Measurements from ENCODE around the gene SLC1A5. TPM values are rescaled to one million over a fixed set of nuclear protein-coding genes. Genes with fewer than 3 reads are reported as not detected.
"Not testable (repeated sequence)": the region's sequence is repeated elsewhere in the genome, so short reads cannot be mapped to it uniquely, and the experiment has no call there.

Gene SLC1A5
- total RNA-seq, 4 donors from 2014 or later, result 19.8 to 104 (median 91.4) TPM

DNA sequence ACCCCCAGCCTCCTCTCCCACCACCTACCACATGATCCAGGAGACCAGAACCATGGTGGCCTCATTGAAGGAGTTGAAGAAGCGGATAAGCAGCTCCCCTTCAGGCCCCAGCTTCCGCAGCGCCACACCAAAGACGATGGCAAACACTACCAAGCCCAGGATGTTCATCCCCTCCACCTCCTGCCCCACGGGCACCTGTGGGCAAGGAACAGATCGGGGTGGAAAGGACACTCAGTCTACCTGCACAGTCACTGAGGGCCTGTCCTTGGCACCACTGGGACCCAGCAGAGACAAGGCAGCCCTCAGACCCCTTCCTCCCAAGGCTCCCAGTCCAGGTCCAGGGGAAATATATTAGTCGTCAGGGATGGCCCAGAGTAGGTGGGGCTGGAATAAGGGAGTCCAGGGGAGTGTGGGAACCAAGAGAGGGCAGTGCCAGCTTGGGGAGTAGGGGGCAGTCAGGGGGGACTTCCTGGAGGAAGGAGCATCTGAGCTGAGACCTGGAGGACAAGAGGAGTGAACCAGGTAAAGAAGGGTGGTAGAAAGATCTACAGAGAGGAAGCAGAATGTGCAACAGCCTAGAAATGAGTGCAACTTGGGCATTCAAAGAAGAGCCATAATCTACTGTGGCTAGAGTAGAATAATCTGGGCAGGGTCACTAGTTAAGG, 5.9 kb downstream of the SLC1A5 start:
- DNase-seq, result no peak
- TF ChIP-seq, protein P1, sequence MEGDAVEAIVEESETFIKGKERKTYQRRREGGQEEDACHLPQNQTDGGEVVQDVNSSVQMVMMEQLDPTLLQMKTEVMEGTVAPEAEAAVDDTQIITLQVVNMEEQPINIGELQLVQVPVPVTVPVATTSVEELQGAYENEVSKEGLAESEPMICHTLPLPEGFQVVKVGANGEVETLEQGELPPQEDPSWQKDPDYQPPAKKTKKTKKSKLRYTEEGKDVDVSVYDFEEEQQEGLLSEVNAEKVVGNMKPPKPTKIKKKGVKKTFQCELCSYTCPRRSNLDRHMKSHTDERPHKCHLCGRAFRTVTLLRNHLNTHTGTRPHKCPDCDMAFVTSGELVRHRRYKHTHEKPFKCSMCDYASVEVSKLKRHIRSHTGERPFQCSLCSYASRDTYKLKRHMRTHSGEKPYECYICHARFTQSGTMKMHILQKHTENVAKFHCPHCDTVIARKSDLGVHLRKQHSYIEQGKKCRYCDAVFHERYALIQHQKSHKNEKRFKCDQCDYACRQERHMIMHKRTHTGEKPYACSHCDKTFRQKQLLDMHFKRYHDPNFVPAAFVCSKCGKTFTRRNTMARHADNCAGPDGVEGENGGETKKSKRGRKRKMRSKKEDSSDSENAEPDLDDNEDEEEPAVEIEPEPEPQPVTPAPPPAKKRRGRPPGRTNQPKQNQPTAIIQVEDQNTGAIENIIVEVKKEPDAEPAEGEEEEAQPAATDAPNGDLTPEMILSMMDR (IDR thresholded peaks at IDR 0.05), result no peak
- TF ChIP-seq POLR2A (IDR thresholded peaks at IDR 0.05), result no peak
- TF ChIP-seq POLR2AphosphoS5 (IDR thresholded peaks at IDR 0.05), result no peak
- no peak for TF ChIP-seq EP300 (IDR thresholded peaks at IDR 0.05; ENCODE audit: low read depth)
- H3K36me3 ChIP-seq, result peaks cover 0 to 38% (median 13%) of the 10 kb centered on the region in 4 donors
- 94% methylated on average over 7 of the region's 7 CpGs; no CpG with 5 or more reads in 1 of the 2 donors for WGBS, 2 donors (ENCODE audit: low coverage in 1 of 2)
- no peak overlapping the region for H3K27ac ChIP-seq
- no peaks in the 10 kb centered on the region for H3K9me3 ChIP-seq
- in situ Hi-C loops (cut with MboI; ENCODE audit: low pct_ligation_motif_present in 1 of 4, low pct_unique_long_range_greater_than_20kb in 1 of 4, low sequenced_read_pairs in 3 of 4) (no loop called here), intact Hi-C loops (cut with DNase I; ENCODE audit: low total_unique reads) (no loop called here)
- no peaks in the 10 kb centered on the region for H3K27me3 ChIP-seq
- peaks cover 0 to 41% (median 30%) of the 10 kb centered on the region in 4 donors for H3K4me1 ChIP-seq
- H3K4me3 ChIP-seq, result no peak overlapping the region

DNA sequence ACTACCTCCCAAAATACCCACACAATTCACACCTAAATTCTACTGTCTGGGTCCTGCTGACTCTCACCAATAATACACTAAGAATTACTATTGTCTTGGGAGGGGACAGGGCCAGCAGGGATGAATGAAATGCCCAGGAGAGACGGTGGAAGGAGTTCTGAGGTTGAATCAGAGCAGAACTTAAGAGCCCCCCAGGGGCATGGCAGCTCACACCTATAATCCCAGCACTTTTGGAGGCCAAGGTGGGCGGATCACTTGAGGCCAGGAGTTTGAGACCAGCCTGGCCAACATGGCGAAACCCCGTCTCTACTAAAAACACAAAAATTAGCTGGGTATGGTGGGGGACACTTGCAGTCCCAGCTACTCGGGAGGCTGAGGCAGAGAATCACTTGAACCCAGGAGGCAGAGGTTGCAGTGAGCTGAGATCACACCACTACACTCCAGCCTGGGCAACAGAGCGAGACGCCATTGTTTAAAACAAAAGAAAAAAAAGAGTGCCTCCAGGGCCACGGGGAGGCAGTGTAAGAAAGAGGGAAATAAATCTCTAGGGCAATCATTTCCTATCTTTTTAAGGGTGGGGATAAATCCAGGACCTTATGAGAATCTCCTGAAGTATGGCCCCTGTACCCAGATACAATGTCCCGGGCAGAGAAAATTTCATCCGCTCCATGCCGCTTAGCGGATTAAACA, 10.3 kb downstream of the SLC1A5 start:
- DNase-seq; intact Hi-C loops (cut with DNase I; ENCODE audit: low total_unique reads); H3K27me3 ChIP-seq; H3K27ac ChIP-seq; H3K9me3 ChIP-seq; H3K4me1 ChIP-seq; H3K4me3 ChIP-seq: not testable (repeated sequence)
- H3K36me3 ChIP-seq, result peaks cover 0 to 64% (median 28%) of the 10 kb centered on the region in 4 donors
- 92% methylated on average over 9 to 12 of the region's 12 CpGs for WGBS, 2 donors (ENCODE audit: low coverage in 1 of 2)
- in situ Hi-C loops (cut with MboI; ENCODE audit: low pct_ligation_motif_present in 1 of 4, low pct_unique_long_range_greater_than_20kb in 1 of 4, low sequenced_read_pairs in 3 of 4), result loop anchor here in 1 of 4 donors (5.0 kb wide), 1 partner anchor 49 kb away; no protein-coding TSS in a partner anchor

DNA sequence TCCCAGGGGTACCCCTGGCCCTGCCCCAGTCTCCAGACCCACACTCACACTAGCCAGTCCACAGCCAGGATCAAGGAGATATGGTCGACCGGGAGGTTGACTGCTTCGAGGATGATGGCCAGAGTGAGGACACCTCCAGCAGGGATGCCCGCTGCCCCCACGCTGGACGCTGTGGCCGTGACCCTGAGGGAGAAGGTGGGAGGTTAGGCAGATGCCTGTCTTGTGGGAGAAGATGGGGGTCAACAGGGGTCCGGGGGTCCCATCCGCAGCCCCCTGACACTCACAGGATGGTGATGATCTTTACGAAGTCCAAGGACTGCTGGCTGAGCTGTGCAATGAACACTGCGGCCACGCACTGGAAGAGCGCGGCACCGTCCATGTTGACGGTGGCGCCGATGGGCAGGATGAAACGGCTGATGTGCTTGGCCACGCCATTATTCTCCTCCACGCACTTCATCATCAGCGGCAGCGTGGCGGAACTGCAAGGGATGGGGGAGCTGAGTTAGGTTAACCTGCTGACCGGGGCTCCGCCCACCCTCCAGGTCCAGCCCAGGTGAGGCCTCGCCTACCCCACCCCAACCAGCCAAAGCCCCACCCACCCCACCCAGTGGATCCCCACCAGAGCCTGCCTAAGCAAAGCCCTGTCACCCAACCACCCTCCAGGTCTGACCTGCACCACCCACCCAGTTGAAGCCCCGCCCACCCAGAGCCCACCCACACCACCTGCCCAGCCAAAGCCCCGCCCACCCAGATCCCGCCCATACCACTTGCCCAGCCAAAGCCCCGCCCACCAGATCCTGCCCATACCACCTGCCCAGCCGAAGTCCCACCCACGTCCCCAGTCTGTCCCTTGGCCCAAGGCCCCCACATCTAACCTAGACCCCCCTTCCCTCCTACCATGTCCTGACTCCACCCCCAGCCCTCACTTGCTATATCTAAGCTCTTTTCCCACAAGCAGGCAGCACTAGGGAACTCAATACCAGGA, 11.2 kb downstream of the SLC1A5 start:
- intact Hi-C loops (cut with DNase I; ENCODE audit: low total_unique reads), result no loop called here
- Histone ChIP-seq H3K36me3 (peaks cover 0 to 57% (median 24%) of the 10 kb centered on the region in 4 donors), H3K27me3 (no peaks in the 10 kb centered on the region), H3K9me3 (no peaks in the 10 kb centered on the region), H3K27ac (no peak overlapping the region), H3K4me3 (no peak overlapping the region), H3K4me1 (peaks cover 0 to 7% (median 1%) of the 10 kb centered on the region in 4 donors)
- WGBS, 2 donors (ENCODE audit: low coverage in 1 of 2), result 92 to 94% methylated on average over 2 to 33 of the region's 33 CpGs
- in situ Hi-C loops (cut with MboI; ENCODE audit: low pct_ligation_motif_present in 1 of 4, low pct_unique_long_range_greater_than_20kb in 1 of 4, low sequenced_read_pairs in 3 of 4), result loop anchor here in 1 of 4 donors (5.0 kb wide), 1 partner anchor 50 kb away; no protein-coding TSS in a partner anchor
- TF ChIP-seq EP300 (IDR thresholded peaks at IDR 0.05; ENCODE audit: low read depth) (no peak), POLR2A (IDR thresholded peaks at IDR 0.05) (no peak), POLR2AphosphoS5 (IDR thresholded peaks at IDR 0.05) (no peak)
- TF ChIP-seq, protein P1 (IDR thresholded peaks at IDR 0.05), result no peak
- no peak for DNase-seq

DNA sequence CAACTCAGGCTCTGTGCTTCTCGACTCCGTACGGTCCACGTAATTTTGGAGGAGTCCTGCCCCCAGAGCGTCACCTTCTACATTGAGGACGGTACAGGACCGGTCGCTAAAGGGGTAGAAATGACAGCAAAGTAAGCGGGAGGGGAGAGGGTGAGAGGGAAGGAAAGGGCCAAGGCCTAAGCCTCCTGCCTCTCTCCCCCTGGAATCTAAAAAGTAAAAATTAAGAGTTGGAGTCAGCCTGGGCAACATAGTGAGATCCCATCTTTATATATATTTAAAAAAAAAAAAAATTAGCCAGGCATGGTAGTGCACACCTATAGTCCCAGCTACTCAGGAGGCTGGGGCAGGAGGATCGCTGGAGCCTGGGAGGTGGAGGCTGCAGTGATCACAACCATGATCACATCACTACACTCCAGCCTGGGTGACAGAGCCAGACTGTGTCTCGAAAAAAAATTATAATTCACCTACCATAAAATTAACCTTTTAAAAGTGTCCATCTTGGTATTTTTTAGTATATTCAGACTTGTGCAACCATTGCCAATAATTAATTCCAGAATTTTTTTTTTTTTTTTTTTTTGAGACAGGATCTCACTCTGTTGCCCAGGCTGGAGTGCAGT, 12.6 kb downstream of the SLC1A5 start:
- no peaks in the 10 kb centered on the region for H3K9me3 ChIP-seq
- peaks cover 0 to 45% (median 22%) of the 10 kb centered on the region in 4 donors for H3K36me3 ChIP-seq
- TF ChIP-seq, protein P1 (IDR thresholded peaks at IDR 0.05), result no peak
- TF ChIP-seq POLR2AphosphoS5 (IDR thresholded peaks at IDR 0.05), result no peak
- TF ChIP-seq EP300 (IDR thresholded peaks at IDR 0.05; ENCODE audit: low read depth), result no peak
- no peak for TF ChIP-seq POLR2A (IDR thresholded peaks at IDR 0.05)
- H3K4me3 ChIP-seq, result no peak overlapping the region
- DNase-seq, result no peak
- intact Hi-C loops (cut with DNase I; ENCODE audit: low total_unique reads), result no loop called here
- no peaks in the 10 kb centered on the region for H3K27me3 ChIP-seq
- H3K4me1 ChIP-seq, result peaks cover 0 to 21% (median 6%) of the 10 kb centered on the region in 4 donors
- in situ Hi-C loops (cut with MboI; ENCODE audit: low pct_ligation_motif_present in 1 of 4, low pct_unique_long_range_greater_than_20kb in 1 of 4, low sequenced_read_pairs in 3 of 4), result loop anchor here in 1 of 4 donors (5.0 kb wide), 1 partner anchor 52 kb away; no protein-coding TSS in a partner anchor
- 80 to 97% methylated on average over 11 of the region's 11 CpGs for WGBS, 2 donors (ENCODE audit: low coverage in 1 of 2)
- H3K27ac ChIP-seq, result no peak overlapping the region
